Measurements from ENCODE around the gene VEZT.
A peak's percentile ranks its signal among the peaks of the same experiment; 100 is the strongest.

Gene VEZT

GRCh38 chr12:95220190-95220589 lies 2.6 kb downstream of the VEZT start:
- Histone ChIP-seq H2AK5ac (ENCODE audit: low read length) (no peak overlapping the region), H3K4ac (ENCODE audit: low read depth, low read length) (no peak overlapping the region), H4K5ac (ENCODE audit: low read length) (no peak overlapping the region), H3K79me1 (ENCODE audit: low read length) (peaks cover 6% of the 10 kb centered on the region), H3K27ac (ENCODE audit: low read depth, low read length) (no peak overlapping the region), H4K8ac (ENCODE audit: low read depth, low read length) (no peak overlapping the region), H3K4me2 (ENCODE audit: low read length) (no peak overlapping the region), H2BK15ac (replicated peaks; ENCODE audit: low read depth) (no peak overlapping the region), H2BK5ac (ENCODE audit: low read length) (no peak overlapping the region), H3K4me3 (ENCODE audit: low read length) (no peak overlapping the region), H2BK120ac (ENCODE audit: low read depth, low read length) (no peak overlapping the region), H3K18ac (ENCODE audit: low read length) (no peak overlapping the region), H3K79me2 (ENCODE audit: control insufficient read depth, insufficient read depth, low read length) (peaks cover 55% of the 10 kb centered on the region), H3K9ac (ENCODE audit: low read length) (no peak overlapping the region), H3K56ac (ENCODE audit: low read length) (no peak overlapping the region), H3K36me3 (ENCODE audit: control insufficient read depth, insufficient read depth, low read length) (no peaks in the 10 kb centered on the region), H3K23ac (ENCODE audit: low read length) (no peak overlapping the region), H3K4me1 (ENCODE audit: control insufficient read depth, low read depth, low read length) (peaks cover 2% of the 10 kb centered on the region), H3K27me3 (ENCODE audit: insufficient read depth, low read length, poor library complexity) (no peaks in the 10 kb centered on the region)
- no peak for DNase-seq
- WGBS (ENCODE audit: extremely low coverage, insufficient coverage, low lambda C conversion rate): no CpG with 5 or more reads among the region's 4 CpGs

GRCh38 chr12:95220726-95221125 lies 3.1 kb downstream of the VEZT start:
- no peak overlapping the region for H3K4me2 ChIP-seq (ENCODE audit: low read length)
- peaks cover 51% of the 10 kb centered on the region for H3K79me2 ChIP-seq (ENCODE audit: control insufficient read depth, insufficient read depth, low read length)
- no peak overlapping the region for H4K8ac ChIP-seq (ENCODE audit: low read depth, low read length)
- no peak overlapping the region for H3K9ac ChIP-seq (ENCODE audit: low read length)
- no peak overlapping the region for H3K4ac ChIP-seq (ENCODE audit: low read depth, low read length)
- no peak overlapping the region for H3K4me3 ChIP-seq (ENCODE audit: low read length)
- no peak overlapping the region for H2AK5ac ChIP-seq (ENCODE audit: low read length)
- no peak overlapping the region for H3K27ac ChIP-seq (ENCODE audit: low read depth, low read length)
- H3K18ac ChIP-seq (ENCODE audit: low read length): no peak overlapping the region
- no peak overlapping the region for H4K5ac ChIP-seq (ENCODE audit: low read length)
- no peak overlapping the region for H2BK5ac ChIP-seq (ENCODE audit: low read length)
- H3K4me1 ChIP-seq (ENCODE audit: control insufficient read depth, low read depth, low read length): peaks cover 2% of the 10 kb centered on the region
- H2BK15ac ChIP-seq (replicated peaks; ENCODE audit: low read depth): no peak overlapping the region
- H3K23ac ChIP-seq (ENCODE audit: low read length): no peak overlapping the region
- DNase-seq: no peak
- no peaks in the 10 kb centered on the region for H3K27me3 ChIP-seq (ENCODE audit: insufficient read depth, low read length, poor library complexity)
- H3K79me1 ChIP-seq (ENCODE audit: low read length): peaks cover 6% of the 10 kb centered on the region
- H2BK120ac ChIP-seq (ENCODE audit: low read depth, low read length): no peak overlapping the region
- no peak overlapping the region for H3K56ac ChIP-seq (ENCODE audit: low read length)
- no peaks in the 10 kb centered on the region for H3K36me3 ChIP-seq (ENCODE audit: control insufficient read depth, insufficient read depth, low read length)

- peaks cover 44% of the 10 kb centered on the region for H3K79me2 ChIP-seq (ENCODE audit: control insufficient read depth, insufficient read depth, low read length)
- H3K56ac ChIP-seq (ENCODE audit: low read length): peak overlapping the region; percentile 11
- H2BK15ac ChIP-seq (replicated peaks; ENCODE audit: low read depth): no peak overlapping the region
- no peak overlapping the region for H4K5ac ChIP-seq (ENCODE audit: low read length)
- peaks cover 2% of the 10 kb centered on the region for H3K4me1 ChIP-seq (ENCODE audit: control insufficient read depth, low read depth, low read length)
- no CpG with 5 or more reads among the region's 8 CpGs for WGBS (ENCODE audit: extremely low coverage, insufficient coverage, low lambda C conversion rate)
- H3K4ac ChIP-seq (ENCODE audit: low read depth, low read length): no peak overlapping the region
- no peak overlapping the region for H3K18ac ChIP-seq (ENCODE audit: low read length)
- H3K36me3 ChIP-seq (ENCODE audit: control insufficient read depth, insufficient read depth, low read length): no peaks in the 10 kb centered on the region
- no peak overlapping the region for H3K4me3 ChIP-seq (ENCODE audit: low read length)
- no peak overlapping the region for H3K9ac ChIP-seq (ENCODE audit: low read length)
- no peak overlapping the region for H3K23ac ChIP-seq (ENCODE audit: low read length)
- DNase-seq: no peak
- H3K27me3 ChIP-seq (ENCODE audit: insufficient read depth, low read length, poor library complexity): no peaks in the 10 kb centered on the region
- no peak overlapping the region for H2BK5ac ChIP-seq (ENCODE audit: low read length)
- H2BK120ac ChIP-seq (ENCODE audit: low read depth, low read length): no peak overlapping the region
- H3K4me2 ChIP-seq (ENCODE audit: low read length): no peak overlapping the region
- no peak overlapping the region for H2AK5ac ChIP-seq (ENCODE audit: low read length)
- no peak overlapping the region for H4K8ac ChIP-seq (ENCODE audit: low read depth, low read length)
- H3K79me1 ChIP-seq (ENCODE audit: low read length): peaks cover 6% of the 10 kb centered on the region
- H3K27ac ChIP-seq (ENCODE audit: low read depth, low read length): no peak overlapping the region
Measured at GRCh38 chr12:95224202-95225170, 6.9 kb downstream of the VEZT start.

- WGBS (ENCODE audit: extremely low coverage, insufficient coverage, low lambda C conversion rate): no CpG with 5 or more reads among the region's 1 CpG
Measured at GRCh38 chr12:95225645-95226212, 8.1 kb downstream of the VEZT start.

GRCh38 chr12:95227818-95228356 lies 10.3 kb downstream of the VEZT start:
- Histone ChIP-seq H3K27me3 (ENCODE audit: insufficient read depth, low read length, poor library complexity) (no peaks in the 10 kb centered on the region), H3K79me1 (ENCODE audit: low read length) (peaks cover 6% of the 10 kb centered on the region), H3K79me2 (ENCODE audit: control insufficient read depth, insufficient read depth, low read length) (peaks cover 29% of the 10 kb centered on the region), H2BK5ac (ENCODE audit: low read length) (no peak overlapping the region), H3K27ac (ENCODE audit: low read depth, low read length) (no peak overlapping the region), H3K9ac (ENCODE audit: low read length) (no peak overlapping the region), H3K18ac (ENCODE audit: low read length) (no peak overlapping the region), H2BK15ac (replicated peaks; ENCODE audit: low read depth) (no peak overlapping the region), H2BK120ac (ENCODE audit: low read depth, low read length) (no peak overlapping the region), H4K8ac (ENCODE audit: low read depth, low read length) (no peak overlapping the region), H3K4me3 (ENCODE audit: low read length) (no peak overlapping the region), H3K4ac (ENCODE audit: low read depth, low read length) (no peak overlapping the region), H3K23ac (ENCODE audit: low read length) (no peak overlapping the region), H3K56ac (ENCODE audit: low read length) (no peak overlapping the region), H3K4me1 (ENCODE audit: control insufficient read depth, low read depth, low read length) (peaks cover 2% of the 10 kb centered on the region), H3K4me2 (ENCODE audit: low read length) (no peak overlapping the region), H2AK5ac (ENCODE audit: low read length) (no peak overlapping the region), H3K36me3 (ENCODE audit: control insufficient read depth, insufficient read depth, low read length) (no peaks in the 10 kb centered on the region), H4K5ac (ENCODE audit: low read length) (no peak overlapping the region)
- WGBS (ENCODE audit: extremely low coverage, insufficient coverage, low lambda C conversion rate): no CpG with 5 or more reads among the region's 3 CpGs
- DNase-seq: no peak

More at GRCh38 chr12:95225645-95226212, 8.1 kb downstream of the VEZT start:
- H2AK5ac ChIP-seq (ENCODE audit: low read length): no peak overlapping the region
- no peak overlapping the region for H3K56ac ChIP-seq (ENCODE audit: low read length)
- no peak overlapping the region for H4K8ac ChIP-seq (ENCODE audit: low read depth, low read length)
- no peak overlapping the region for H2BK5ac ChIP-seq (ENCODE audit: low read length)
- H3K4ac ChIP-seq (ENCODE audit: low read depth, low read length): no peak overlapping the region
- peaks cover 39% of the 10 kb centered on the region for H3K79me2 ChIP-seq (ENCODE audit: control insufficient read depth, insufficient read depth, low read length)
- H3K36me3 ChIP-seq (ENCODE audit: control insufficient read depth, insufficient read depth, low read length): no peaks in the 10 kb centered on the region
- H3K9ac ChIP-seq (ENCODE audit: low read length): no peak overlapping the region
- H2BK15ac ChIP-seq (replicated peaks; ENCODE audit: low read depth): no peak overlapping the region
- H3K4me2 ChIP-seq (ENCODE audit: low read length): no peak overlapping the region
- no peak overlapping the region for H3K4me3 ChIP-seq (ENCODE audit: low read length)
- H3K27ac ChIP-seq (ENCODE audit: low read depth, low read length): no peak overlapping the region
- H3K23ac ChIP-seq (ENCODE audit: low read length): no peak overlapping the region
- no peak overlapping the region for H2BK120ac ChIP-seq (ENCODE audit: low read depth, low read length)
- peaks cover 6% of the 10 kb centered on the region for H3K79me1 ChIP-seq (ENCODE audit: low read length)
- DNase-seq: no peak
- H4K5ac ChIP-seq (ENCODE audit: low read length): no peak overlapping the region
- peaks cover 2% of the 10 kb centered on the region for H3K4me1 ChIP-seq (ENCODE audit: control insufficient read depth, low read depth, low read length)
- H3K18ac ChIP-seq (ENCODE audit: low read length): no peak overlapping the region
- H3K27me3 ChIP-seq (ENCODE audit: insufficient read depth, low read length, poor library complexity): no peaks in the 10 kb centered on the region
